ENCODE data around the gene EMC8.
"Not testable (repeated sequence)": the region's sequence is repeated elsewhere in the genome, so short reads cannot be mapped to it uniquely, and the experiment has no call there.

EMC8 gene

DNA sequence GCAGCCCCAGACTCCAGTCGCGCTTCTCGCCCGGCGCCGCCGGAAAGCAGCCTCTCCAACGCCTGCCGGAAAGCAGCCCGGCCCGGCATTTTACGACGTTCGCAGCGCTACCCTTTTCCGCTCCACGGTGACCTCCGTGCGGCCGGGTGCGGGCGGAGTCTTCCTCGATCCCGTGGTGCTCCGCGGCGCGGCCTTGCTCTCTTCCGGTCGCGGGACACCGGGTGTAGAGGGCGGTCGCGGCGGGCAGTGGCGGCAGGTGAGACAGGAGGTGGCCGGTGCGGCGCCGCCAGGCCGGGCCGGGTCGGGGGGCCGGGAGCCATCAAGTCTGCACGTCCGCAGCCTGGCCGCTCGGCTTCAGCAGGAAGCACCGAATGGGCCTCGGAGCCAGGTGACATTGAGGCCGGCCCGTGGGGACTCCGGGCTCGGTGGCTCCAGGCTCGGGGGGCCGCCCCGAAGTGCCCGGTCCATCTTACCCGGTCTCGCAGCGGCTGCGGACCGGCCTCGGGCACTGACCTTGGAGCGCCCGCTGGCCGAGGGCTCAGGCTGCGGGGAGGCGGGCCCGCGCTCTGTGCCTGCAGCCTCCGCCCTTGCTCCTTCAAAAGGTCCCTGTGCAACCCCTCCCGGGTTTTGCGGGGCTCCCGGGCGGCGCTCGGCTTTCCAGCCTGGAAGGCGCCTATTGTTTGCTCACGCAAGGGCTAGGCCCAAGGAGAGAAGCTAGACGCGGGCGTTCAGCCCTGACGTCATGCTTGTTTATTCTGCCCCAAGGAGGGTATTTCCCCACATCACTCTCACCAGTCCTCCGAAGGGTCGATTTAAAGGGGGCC, at the start of gene EMC8, which contains the start of gene COX4I1:
Gene EMC8, minus strand, starts transcription at position 48 of the 824 bp plus-strand sequence. CDS start 249 bp downstream, outside the sequence.
Gene COX4I1, plus strand, starts transcription at position 199 of the 824 bp plus-strand sequence. CDS start 1,511 bp downstream, outside the sequence.
- DNase-seq, result peak; percentile 90

DNA sequence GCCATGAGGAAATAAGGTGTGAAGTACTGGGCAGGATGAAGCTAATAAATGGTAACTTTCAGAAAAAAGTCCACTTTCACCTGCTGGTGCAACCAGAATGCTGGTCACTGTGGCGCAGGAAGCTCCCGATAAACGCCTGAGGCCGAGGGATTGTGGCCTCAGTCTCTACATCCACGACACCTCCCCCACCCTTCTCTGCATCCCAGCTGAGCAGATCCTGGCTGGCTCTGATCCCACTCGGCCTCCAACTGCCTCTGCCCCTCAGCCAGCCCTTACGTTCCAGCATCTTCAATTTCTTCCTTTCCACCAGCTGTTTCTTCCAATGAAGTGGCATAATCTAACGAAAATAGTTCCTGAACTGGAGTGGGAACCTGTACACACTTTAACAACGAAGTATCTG, 49.6 kb upstream of the EMC8 start:
- DNase-seq, result no peak

DNA sequence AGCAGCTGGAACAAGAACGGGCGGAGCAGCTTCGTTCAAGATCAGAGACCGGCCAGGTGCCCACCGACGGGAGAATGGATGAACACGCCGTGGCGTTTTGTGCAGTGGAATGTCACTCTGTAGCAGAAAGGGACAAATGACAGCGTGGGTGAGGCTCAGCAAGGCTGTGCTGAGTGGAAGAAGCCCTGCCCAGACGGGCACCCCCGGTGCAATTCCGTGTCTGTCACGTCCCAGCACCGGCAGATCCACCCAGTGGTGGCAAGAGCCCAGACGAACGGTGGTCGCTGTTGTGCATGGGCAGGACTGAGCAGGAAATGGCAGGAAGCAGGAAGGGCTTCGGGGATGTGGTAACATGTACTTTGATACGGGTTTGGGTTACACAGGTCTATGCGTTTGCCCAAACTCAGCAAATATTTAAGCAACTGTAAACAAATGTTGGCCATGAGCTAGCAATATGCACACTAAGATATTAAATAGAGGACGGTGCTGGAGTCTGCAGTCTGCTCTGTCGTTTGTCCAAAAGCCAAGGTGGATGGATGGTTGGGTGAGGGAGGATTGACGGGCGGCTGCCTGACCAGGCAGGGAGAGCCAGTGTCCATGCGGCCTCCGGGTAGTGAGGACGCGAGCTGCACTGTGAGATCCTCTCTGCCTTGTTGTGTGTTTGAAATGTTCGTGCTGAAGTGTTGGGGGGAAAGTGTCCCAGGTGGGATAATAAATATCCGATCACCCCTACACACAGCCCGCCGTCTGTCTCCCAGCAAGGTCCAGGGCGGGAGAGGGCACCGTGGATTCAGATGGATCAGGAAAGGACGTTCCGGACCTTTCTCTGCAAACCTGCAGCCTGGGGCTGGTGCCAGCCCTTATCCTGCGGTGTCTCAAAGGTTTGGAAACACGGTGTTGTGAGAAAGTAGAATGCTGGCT, 48.6 kb upstream of the EMC8 start:
- no peak for DNase-seq

DNA sequence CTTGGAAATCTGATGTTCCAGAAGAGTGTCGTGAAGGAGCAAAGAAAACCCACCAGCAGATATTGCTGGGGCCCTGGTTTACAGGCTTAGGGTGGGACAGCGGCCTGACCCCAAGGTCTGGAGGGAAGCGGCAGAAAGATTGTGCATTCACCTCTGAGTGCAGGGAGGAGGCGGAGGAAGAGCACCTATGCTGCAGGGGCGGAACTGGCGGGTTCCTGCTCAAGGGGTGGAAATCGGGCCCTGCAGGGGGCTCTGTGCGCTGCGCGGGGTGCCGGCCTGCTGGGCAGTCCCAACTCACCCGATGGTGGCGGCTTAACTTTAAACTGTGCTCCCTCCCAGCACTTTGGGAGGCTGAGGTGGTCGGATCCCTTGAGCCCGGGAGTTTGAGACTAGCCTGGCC, 47.7 kb upstream of the EMC8 start:
- no peak for DNase-seq

DNA sequence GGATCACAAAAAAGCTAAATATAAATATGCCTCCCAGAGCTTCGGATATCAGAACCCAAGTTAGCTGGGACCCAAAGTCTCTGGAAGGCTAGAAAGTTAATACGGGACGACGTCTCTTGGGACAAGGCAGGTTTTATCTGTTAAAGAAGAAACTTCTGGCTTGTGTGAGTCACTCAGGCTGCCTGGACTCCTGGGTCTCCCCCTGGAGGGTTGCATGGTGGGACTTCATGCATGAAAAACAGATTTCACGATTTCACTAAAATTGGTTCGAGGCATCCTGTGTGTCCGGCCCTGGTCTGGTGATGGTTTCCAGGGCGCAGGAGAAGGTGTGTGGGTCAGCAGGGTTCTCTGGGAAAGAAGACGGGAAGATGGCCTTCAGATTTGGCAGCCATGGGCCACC, 47.1 kb upstream of the EMC8 start:
- no peak for DNase-seq

DNA sequence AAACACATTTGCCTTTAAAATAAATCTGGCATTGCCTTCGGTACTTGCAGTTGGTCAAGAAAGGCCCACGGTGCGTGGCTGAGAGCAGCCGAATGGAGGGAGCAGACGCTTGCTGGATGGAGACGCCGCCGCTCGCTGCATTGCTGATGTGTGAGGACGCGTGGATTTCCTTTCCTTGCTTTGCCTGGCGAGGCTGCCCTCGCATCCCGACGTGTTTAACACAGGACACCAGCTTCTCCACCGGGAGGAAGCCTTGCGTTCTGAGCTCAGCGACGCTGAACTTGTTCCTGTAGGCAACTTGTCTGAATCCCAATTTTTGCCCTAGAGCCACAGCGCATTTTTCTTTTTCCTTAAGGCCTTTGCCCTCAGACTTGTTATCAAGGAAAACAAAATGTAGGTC, 45.9 kb upstream of the EMC8 start:
- no peak for DNase-seq

DNA sequence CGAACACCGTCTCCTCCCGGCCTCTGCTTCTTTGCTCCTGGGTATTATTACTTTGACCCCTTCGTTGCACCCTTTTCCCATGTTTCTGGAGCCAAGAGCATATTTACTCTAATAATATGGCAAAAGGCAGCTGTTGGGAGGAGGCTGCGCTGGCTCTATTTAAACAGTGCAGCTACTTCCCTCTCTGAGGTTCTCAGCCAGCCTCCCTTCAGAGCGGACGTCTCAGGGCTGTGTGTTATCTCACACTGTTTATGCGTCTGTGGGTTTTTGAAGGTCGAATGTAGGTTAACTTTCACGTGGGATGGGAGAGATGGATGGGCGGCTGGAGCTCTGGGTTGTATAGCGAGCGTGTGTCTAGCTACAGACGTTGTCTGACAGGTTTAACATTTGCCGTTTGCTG, 45.4 kb upstream of the EMC8 start:
- DNase-seq, result no peak

DNA sequence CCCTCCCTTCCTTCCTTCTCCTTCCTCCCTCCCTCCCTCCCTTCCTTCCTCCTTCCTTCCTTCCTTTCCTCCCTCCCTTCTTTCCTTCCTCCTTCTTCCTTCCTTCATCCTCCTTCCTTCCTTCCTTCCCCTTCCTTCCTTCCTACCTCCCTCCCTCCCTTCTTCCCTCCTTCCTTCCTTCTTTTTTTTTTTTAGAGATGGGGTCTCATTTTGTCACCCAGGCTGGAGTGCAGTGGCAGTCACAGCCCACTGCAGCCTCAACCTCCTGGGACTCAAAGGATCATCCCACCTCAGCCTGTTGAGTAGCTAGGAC, 44.8 kb upstream of the EMC8 start:
- DNase-seq, result no peak

DNA sequence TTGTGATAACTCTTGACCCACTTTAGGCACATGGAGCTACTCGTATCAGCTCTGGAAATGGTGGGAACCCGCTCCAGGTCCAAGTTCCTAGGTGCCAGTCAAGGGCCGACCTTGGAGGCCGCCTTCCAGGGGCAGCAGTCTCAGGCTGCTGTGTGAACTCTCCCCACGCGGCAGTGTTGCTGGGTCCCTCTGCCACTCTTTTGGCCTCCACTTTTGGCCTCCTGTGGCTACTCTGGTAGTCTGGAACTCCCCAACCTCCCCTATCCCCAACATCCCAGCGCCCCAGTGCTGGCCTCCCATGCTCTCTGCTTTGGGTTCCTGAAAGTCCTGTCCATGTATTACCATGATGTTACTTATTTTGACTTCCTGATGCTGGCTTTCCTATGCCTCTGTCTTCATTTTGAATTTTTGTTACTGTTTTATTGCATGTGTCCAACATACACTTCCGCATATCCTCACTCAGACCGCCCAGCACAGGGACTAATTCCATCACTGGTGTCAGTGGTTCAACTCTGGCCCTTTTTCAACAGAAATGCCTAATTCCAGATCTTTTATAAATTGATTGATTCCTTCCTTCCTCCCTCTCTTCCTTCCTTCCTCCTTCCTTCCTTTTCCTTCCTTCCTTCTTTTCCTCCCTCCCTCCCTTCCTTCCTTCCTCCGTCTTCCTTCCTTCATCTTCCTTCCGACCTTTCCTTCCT, 44.3 kb upstream of the EMC8 start:
- DNase-seq, result no peak

DNA sequence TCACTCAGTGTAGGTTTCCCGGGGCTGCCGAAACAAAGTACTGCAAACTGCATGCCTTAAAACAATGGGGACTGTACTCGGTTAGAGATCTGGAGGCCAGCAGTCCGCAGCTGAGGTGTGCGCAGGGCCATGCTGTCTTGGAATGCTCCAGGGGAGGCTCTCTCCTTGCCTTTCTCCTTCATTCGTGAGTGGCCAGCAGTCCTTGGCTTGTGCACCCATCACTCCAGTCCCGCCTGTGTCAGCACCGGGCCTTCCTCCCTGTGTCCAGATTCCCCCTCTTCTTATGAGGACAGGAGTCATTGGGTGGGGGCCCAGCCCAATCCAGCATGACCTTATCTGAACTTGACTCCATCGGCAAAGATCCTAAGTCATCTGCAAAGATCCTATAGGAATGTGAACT, 43.5 kb upstream of the EMC8 start:
- no peak for DNase-seq

DNA sequence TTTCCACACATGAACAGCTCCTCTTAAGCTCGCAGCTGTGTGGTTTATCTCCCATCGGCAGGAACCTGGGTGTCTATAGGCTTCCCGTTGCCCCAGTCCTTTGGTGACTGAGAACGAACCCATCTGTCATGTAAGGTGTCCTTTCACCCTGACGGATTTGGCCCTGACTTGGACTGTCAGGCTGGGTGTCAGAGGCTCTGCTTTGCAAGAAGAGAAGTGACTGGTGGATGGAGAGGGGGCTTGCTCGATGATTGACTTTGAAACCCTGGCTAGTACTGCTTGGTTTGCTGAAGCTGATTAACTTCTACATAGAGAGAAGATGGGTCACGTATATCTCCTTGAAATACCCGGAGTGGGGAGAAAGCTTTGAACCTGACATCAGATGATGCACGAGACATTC, 43.1 kb upstream of the EMC8 start:
- no peak for DNase-seq

DNA sequence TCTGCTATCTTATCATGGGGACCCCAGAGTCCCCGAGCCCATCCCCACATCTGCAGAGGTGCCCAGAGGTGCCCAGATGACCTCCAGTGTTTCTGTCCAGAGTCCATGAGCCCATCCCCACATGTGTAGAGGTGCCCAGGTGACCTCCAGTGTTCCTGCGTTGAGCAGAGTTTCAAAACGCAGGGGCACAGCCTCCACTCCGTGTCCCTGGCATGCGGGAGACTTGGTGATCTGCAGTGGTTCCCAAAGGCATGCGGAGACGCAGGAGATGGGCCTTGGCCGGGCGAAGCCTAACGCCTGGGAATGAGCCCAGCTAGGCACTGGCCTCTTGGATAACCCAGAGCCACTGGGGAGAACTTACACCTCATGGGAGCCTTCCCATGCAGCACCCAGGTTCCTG, 41.5 kb upstream of the EMC8 start:
- DNase-seq, result no peak

DNA sequence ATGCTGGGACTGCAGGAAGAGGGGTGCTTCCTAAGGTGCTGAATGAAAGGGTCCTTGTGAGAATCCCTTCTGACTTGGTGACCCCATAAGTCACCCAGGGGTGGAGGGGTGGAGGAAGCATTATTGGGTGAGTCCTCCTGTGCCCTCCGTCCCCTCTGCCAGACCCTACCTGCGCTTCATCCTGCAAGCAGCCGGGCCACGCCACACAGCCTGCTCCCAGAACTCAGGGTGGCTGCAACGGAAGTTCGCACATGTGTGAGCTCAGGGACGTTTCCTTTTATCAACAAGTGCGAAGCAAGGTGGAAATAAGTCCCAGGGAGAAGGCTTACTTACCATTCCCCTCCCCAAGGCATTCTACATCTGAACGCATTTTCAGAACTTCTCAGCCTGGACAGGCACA, 41.1 kb upstream of the EMC8 start:
- no peak for DNase-seq

DNA sequence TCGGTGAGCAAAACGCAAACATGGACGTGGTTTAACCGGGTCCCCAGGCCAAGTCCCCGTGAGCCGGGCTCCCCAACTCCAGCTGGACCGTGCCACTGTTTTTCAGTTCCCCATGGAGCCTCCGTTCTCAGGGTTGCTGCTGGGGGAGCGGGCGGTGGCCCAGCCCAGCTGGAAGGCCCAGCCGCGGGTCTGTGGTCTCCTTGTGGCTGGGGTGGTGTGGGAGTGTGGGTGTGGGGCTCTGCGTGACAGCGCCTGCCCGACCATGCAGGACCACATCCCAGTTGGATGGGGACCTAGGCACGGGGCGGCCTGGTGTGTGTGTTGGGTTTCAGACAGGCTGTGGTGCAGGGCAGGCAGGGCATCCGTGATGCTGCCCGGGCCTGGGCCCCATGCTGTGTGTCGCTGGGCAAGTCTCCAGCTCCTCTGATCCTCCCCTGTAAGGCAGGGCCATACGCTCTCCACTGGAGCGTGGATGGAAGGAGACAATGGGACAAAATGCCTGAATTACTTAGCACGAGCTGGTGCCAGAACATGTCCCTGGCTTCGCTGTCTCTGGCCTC, 40.4 kb upstream of the EMC8 start:
- no peak for DNase-seq

DNA sequence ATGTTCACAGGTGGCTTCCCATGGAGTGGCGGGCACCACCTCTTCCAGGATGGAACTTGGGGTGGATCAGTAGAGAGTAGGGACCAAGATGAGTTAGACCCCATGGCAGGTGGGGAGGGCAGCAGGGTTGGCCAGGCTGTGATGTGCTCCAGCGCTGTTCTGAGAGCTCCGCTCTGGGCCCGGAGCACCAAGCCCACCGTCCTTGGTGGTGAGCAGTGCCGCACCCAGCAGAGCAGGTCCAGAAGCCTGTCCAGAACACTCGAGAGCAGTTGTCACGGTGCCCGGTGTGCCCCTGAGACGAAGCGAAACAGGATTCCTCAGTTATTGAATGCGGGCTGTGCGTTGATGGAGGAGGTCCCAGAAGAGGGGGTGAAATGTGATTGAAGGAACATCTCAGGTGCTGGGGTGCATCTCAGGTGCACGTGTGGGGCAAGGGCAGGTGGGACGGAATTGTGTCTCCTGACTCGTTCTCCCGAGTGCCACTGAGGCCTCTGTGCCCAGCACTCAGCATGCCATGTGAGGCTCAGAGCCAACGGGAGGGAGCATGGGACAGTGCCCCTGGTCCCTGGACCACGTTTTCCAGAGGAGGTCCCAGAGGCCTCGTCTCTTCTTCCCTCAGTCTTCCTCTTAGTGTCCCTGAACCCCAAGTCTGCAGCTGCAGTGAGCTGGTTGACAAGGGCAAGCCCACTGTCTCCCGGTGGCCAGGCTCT, 39.7 kb upstream of the EMC8 start:
- DNase-seq, result no peak

DNA sequence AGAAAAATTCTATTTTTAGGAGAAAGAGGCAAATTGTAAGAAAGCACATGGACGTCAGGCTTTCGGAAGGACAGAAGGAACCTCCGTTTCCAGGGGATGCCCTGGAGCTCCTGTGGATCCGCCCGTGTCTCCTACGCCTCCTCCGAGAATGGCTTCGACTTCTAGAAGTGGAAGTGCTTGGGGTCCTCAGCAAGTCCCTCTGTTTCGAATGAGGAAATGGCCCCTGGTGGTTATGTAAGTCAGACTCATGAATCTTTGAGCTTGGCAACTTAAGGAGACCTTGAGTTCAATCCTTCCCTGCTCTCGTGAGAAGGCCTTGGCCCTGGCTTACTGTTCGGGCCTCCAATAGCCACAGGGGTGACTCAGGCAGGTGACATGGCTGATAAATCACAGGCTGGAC, 39.0 kb upstream of the EMC8 start:
- no peak for DNase-seq

DNA sequence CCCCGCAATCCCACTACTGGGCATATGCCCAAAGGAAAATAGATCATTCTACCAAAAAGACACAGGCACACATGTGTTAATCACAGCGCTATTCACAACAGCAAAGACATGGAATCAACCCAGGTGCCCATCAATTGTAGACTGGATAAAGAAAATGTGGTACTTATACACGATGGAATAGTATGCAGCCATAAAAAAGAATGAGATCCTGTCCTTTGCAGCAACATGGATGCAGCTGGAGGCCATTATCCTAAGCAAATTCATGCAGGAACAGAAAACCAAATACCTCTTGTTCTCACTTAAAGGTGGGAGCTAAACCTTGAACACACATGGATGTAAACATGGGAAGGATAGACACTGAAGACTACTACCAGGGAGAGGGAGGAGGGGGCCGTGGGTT, 38.3 kb upstream of the EMC8 start:
- DNase-seq, result not testable (repeated sequence)

DNA sequence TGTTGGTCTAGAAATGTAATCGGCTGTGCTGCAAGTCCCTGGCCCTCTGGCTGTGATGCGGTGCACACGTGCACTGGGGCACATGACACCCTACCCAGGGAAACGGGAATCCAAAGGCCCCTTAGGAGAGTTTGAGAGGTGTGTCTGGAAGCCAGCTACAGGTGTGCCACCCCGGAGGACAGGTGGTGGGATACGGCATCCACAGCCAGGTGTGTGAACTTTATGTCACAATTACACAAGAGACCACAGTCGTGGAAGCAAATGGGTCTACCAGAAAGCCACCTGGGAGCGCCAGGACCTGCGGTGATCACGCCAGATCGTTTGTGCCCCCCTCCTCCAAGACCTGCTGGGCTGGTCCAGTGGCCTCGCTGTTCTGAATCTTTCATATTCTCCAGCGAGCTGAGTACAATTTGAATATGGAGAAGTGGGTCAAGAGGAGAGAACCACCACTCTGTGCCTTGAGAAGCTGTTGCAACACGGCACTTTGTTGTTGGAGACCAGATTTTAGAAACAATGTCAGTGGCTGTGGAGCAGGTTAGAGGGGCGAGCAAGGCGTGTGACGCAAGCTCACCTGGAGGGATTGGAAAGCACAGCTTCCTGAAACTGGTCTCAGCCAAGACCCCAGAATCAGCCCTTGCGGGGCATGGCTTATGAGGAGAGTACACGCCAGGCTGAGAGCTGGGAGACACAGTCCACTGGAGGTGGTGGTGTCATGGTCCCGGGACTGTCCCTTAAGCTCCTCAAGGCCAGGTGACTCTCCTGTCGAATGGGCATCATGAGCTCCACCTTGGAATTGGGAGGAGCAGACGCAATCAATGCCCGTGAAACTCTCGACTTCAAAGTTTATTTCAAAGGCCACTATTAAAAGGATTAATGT, 37.6 kb upstream of the EMC8 start:
- no peak for DNase-seq

DNA sequence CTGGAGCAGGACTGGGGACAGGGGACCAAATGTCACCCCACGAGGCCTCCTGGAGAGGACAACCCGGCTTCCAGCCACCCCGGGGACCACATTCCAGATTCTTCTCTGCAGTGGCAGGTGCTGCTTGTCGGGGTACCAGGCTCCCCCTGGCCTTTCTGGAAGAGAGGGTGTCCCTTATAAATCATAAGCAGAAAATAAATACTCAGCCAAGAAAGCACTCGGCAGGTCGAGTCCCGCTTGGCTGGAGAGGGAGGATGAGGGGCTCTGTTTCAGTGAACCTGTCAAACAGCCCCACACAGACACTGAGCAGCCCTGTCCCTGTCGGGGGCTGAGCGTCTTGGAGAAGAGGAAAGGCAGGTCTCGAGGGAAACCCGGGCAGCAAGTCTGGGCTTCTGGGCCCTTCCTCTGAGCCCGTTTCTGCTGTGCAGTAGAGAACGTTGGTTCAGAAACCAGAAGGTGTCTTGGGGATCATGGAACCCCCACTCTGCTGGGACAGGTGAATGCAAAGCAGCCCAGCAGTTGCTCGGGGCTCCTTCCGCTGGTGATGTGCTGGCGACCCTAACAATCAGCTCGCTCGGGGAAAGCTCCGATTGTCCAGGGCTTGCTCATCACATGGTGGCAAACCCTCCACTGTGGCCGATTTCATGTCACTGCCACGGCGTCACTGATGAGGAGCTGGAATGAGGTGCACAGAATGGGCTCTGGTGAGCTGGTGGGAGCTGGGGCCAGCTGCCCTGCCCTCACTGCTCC, 36.8 kb upstream of the EMC8 start:
- DNase-seq, result no peak

DNA sequence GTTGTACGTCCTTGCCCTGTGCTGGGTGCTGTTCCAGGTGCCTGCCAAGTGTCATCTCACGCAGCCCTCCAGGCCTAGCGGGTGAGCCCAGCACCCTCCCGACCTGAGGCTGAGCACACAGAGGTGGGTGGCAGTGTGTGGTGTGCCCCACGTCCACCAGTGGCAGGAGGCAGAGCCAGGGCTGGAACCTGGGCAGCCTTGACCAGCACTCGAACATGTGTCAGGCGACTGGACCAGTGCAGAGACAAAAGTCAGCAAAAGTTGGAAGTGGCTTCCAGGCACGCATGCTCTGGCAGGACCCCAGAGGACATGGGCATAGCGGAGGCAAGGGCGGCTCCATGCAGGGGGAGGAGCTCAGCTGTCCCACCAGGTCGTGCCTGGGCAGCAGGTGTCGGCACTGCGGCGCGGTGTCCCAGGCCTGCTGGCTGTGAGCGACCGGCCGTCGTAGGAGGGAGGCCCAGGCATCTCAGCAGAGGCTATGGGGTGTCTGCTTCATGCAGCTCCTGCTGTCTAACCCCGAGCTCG, 35.9 kb upstream of the EMC8 start:
- no peak for DNase-seq
